Measurements from ENCODE around the gene THSD4. TPM values are rescaled to one million over a fixed set of nuclear protein-coding genes. Genes with fewer than 3 reads are reported as not detected.

THSD4 gene
- total RNA-seq, 1 experiment from 2014 or later = 24.2 TPM

DNA sequence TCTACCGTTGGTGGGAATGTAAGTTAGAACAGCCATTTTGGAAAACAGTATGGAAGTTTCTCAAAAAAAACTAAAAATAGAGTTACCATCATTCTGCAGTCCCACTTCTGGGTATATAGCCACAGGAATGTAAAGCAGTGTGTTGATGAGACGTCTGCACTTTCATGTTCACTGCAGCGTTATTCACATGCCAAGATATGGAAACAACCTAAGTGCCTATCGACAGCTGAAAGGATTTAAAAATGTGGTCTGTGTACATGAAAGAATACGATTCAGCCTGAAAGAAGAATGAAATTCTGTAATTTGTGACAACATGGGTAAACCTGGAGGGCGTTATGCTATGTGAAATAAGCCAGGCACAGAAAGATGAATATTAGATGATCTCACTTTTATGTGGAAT is 157.7 kb downstream of the THSD4 start:
- Mint-ChIP-seq H3K4me1 (ENCODE audit: low read depth, unreplicated experiment) (peaks cover 40% of the 10 kb centered on the region), H3K4me3 (ENCODE audit: low read depth, unreplicated experiment) (no peak overlapping the region), H3K9me3 (ENCODE audit: low read depth, unreplicated experiment) (peaks cover 2% of the 10 kb centered on the region), H3K36me3 (ENCODE audit: insufficient read depth, unreplicated experiment) (peaks cover 5% of the 10 kb centered on the region), H3K27me3 (ENCODE audit: unreplicated experiment) (no peaks in the 10 kb centered on the region), H3K27ac (ENCODE audit: unreplicated experiment) (no peak overlapping the region)
- no TSS peak for BruUV-seq (replicated peaks)
- TF ChIP-seq, protein P1, sequence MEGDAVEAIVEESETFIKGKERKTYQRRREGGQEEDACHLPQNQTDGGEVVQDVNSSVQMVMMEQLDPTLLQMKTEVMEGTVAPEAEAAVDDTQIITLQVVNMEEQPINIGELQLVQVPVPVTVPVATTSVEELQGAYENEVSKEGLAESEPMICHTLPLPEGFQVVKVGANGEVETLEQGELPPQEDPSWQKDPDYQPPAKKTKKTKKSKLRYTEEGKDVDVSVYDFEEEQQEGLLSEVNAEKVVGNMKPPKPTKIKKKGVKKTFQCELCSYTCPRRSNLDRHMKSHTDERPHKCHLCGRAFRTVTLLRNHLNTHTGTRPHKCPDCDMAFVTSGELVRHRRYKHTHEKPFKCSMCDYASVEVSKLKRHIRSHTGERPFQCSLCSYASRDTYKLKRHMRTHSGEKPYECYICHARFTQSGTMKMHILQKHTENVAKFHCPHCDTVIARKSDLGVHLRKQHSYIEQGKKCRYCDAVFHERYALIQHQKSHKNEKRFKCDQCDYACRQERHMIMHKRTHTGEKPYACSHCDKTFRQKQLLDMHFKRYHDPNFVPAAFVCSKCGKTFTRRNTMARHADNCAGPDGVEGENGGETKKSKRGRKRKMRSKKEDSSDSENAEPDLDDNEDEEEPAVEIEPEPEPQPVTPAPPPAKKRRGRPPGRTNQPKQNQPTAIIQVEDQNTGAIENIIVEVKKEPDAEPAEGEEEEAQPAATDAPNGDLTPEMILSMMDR (IDR thresholded peaks at IDR 0.05; ENCODE audit: unreplicated experiment) = no peak
- no peak for DNase-seq
- intact Hi-C loops (cut with micrococcal nuclease; ENCODE audit: unreplicated experiment) = no loop called here
- CTCF ChIA-PET = interaction anchor here (0.7 kb wide), 2 partner anchors 13 to 164 kb away, joined by 9 read pairs; no protein-coding TSS in a partner anchor

DNA sequence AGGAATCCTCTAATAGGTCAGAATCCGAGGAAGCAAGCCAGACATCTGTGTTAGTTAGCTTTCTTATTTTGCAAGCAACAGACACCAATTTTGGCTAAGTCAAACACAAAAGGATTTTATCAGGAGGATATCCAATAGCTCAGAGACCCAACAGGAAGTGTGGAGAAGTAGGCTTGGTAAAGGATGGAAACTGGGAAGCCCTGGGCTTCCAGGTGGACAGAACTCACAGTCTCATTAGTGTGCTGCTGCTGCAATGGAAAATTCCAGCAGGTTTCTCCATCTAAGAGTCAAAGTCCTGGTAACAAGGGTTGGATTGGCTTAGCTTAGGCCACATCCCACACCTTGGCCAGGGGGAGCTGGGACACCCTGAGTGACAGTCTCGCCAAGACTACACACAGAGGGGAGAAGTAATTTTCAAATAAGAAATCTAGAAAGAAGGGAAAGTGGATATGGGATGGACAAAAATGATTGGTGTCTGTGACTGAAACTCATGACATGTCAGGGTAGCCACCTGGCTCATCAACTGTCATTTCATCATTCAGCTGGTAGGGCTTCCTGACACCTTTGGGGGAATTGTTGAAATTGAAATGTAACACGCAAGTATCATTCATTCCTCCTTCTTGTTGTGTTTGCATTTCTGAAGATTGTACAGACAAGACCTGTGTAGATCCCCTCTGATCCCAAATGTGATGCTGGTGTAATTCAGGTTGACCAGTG is 158.6 kb downstream of the THSD4 start:
- Mint-ChIP-seq H3K4me1 (ENCODE audit: low read depth, unreplicated experiment) (peaks cover 49% of the 10 kb centered on the region), H3K27me3 (ENCODE audit: unreplicated experiment) (no peaks in the 10 kb centered on the region), H3K36me3 (ENCODE audit: insufficient read depth, unreplicated experiment) (peaks cover 8% of the 10 kb centered on the region), H3K9me3 (ENCODE audit: low read depth, unreplicated experiment) (no peaks in the 10 kb centered on the region), H3K4me3 (ENCODE audit: low read depth, unreplicated experiment) (no peak overlapping the region), H3K27ac (ENCODE audit: unreplicated experiment) (no peak overlapping the region)
- CTCF ChIA-PET = no interaction called here
- no peak for DNase-seq
- TF ChIP-seq, protein P1 (IDR thresholded peaks at IDR 0.05; ENCODE audit: unreplicated experiment) = no peak
- no TSS peak for BruUV-seq (replicated peaks)
- intact Hi-C loops (cut with micrococcal nuclease; ENCODE audit: unreplicated experiment) = no loop called here

DNA sequence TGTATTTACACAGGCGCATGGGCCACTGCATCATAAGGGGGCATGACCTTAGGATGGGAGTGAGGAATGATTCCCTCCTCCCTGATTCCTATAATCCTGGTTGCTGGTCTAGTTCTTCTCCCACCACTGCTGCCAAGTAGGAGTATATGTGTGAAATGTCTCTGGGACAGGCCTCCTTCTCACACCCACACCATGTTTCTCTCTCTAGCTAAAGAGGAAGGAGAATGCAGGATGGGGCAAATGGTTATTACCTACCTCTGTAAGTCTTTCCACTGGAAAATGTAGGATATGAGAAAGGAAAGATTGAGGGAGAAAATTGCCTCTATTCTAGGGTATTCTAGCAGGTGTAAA is 159.2 kb downstream of the THSD4 start:
- TF ChIP-seq, protein P1 (IDR thresholded peaks at IDR 0.05; ENCODE audit: unreplicated experiment) = no peak
- BruUV-seq (replicated peaks) = no TSS peak
- Mint-ChIP-seq H3K9me3 (ENCODE audit: low read depth, unreplicated experiment) (no peaks in the 10 kb centered on the region), H3K27ac (ENCODE audit: unreplicated experiment) (no peak overlapping the region), H3K36me3 (ENCODE audit: insufficient read depth, unreplicated experiment) (peaks cover 14% of the 10 kb centered on the region), H3K27me3 (ENCODE audit: unreplicated experiment) (no peaks in the 10 kb centered on the region), H3K4me3 (ENCODE audit: low read depth, unreplicated experiment) (no peak overlapping the region), H3K4me1 (ENCODE audit: low read depth, unreplicated experiment) (peaks cover 55% of the 10 kb centered on the region)
- CTCF ChIA-PET = no interaction called here
- DNase-seq = no peak
- intact Hi-C loops (cut with micrococcal nuclease; ENCODE audit: unreplicated experiment) = no loop called here

DNA sequence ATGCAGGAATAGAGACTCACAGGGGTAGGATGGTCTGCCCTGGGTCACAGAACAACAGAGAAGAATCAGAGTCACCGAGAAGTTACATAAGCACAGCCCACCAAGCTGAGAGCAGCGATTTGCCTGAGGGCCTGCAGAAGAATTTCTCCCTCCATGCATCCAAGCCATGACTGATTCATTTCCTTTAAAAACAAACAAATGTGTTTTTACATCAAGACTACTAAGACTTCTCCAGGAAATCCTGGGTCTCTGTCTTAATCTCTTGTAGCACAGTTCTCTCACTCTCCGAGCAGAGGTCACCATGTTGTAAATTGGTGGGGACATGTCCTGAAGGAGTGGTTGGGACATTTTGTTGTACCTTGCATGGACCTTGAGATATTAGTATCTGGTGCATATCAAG is 159.8 kb downstream of the THSD4 start:
- Mint-ChIP-seq H3K9me3 (ENCODE audit: low read depth, unreplicated experiment) (no peaks in the 10 kb centered on the region), H3K36me3 (ENCODE audit: insufficient read depth, unreplicated experiment) (peaks cover 20% of the 10 kb centered on the region), H3K4me3 (ENCODE audit: low read depth, unreplicated experiment) (no peak overlapping the region), H3K27me3 (ENCODE audit: unreplicated experiment) (no peaks in the 10 kb centered on the region), H3K27ac (ENCODE audit: unreplicated experiment) (no peak overlapping the region), H3K4me1 (ENCODE audit: low read depth, unreplicated experiment) (peaks cover 61% of the 10 kb centered on the region)
- intact Hi-C loops (cut with micrococcal nuclease; ENCODE audit: unreplicated experiment) = loop anchor here (5.0 kb wide), 2 partner anchors 158 to 167 kb away; partner anchors contain the start of gene THSD4
- CTCF ChIA-PET = no interaction called here
- TF ChIP-seq, protein P1 (IDR thresholded peaks at IDR 0.05; ENCODE audit: unreplicated experiment) = no peak
- BruUV-seq (replicated peaks) = no TSS peak
- no peak for DNase-seq
